Dermis lymphatic vessel endothelial cell (primary cell): ENCODE results near the gene ZNF182. TPM values are rescaled to one million over a fixed set of nuclear protein-coding genes. Genes with fewer than 3 reads are reported as not detected.

ENCODE experiments used
- total RNA-seq: library from RNA; depleted of rRNA; stranded (reverse); fragments of >200 nt; gene quantifications from 2 replicates; pipeline ENCODE4 v1.2.1, GENCODE V29; 2014

Gene ZNF182
- total RNA-seq, result 2.5 and 3.4 TPM in 2 replicates

GRCh38 chrX:48003758-48004457, at the start of gene ZNF182:
TSS of gene ZNF182 (minus strand) at chrX:48003989. CDS start at chrX:48002609, 1,380 bp downstream.

GRCh38 chrX:48006688-48007087, 2.9 kb upstream of the ZNF182 start, which contains the start of gene SPACA5:
TSS of gene SPACA5 (plus strand) at chrX:48006988. CDS start at chrX:48007803, 815 bp downstream.

Other genes starting within 250 kb of the ZNF182 start
- gene ZNF81, start 167.1 kb downstream of the ZNF182 start, total RNA-seq, result 3.6 and 4.8 TPM in 2 replicates
- gene SPACA5, start 3.0 kb upstream of the ZNF182 start, total RNA-seq, result not detected in 2 replicates
- 1.4 and 1.5 TPM in 2 replicates for gene ZNF630, start 67.7 kb upstream of the ZNF182 start, total RNA-seq
- not detected in 2 replicates for gene SPACA5B, start 126.6 kb upstream of the ZNF182 start, total RNA-seq
- not detected in 2 replicates for gene SSX5, start 192.8 kb upstream of the ZNF182 start, total RNA-seq